Stimulated activated CD8-positive, alpha-beta memory T cell treated with anti-CD3 and anti-CD28 coated beads, Interleukin-15, amount 100 ng/mL, for 48 hours (primary cell): ENCODE measurements around the gene RMDN3.
A peak's percentile ranks its signal among the peaks of the same experiment; 100 is the strongest.

Experiments used
- DNase-seq, 2 donors: peaks; one replicate each; pipeline ENCODE4 v3.0.0-alpha.2; 2020; ENCODE audit warnings: low read depth in 2 of 2

Gene RMDN3

GRCh38 chr15:40772014-40772413 lies 17.0 kb upstream of the RMDN3 start:
- DNase-seq, result no peak

- DNase-seq, result no peak
Measured at GRCh38 chr15:40771242-40771641, 16.2 kb upstream of the RMDN3 start.

GRCh38 chr15:40770147-40770721 lies 15.2 kb upstream of the RMDN3 start:
- DNase-seq, result no peak

GRCh38 chr15:40769274-40770146 lies 14.5 kb upstream of the RMDN3 start, which contains the start of gene C15orf62:
Gene C15orf62 (plus strand): TSS chr15:40769980. CDS start chr15:40770496, 516 bp downstream.
- DNase-seq, result peak; percentile 60 to 62

- no peak for DNase-seq
Measured at GRCh38 chr15:40768521-40769273, 13.6 kb upstream of the RMDN3 start.

DNA sequence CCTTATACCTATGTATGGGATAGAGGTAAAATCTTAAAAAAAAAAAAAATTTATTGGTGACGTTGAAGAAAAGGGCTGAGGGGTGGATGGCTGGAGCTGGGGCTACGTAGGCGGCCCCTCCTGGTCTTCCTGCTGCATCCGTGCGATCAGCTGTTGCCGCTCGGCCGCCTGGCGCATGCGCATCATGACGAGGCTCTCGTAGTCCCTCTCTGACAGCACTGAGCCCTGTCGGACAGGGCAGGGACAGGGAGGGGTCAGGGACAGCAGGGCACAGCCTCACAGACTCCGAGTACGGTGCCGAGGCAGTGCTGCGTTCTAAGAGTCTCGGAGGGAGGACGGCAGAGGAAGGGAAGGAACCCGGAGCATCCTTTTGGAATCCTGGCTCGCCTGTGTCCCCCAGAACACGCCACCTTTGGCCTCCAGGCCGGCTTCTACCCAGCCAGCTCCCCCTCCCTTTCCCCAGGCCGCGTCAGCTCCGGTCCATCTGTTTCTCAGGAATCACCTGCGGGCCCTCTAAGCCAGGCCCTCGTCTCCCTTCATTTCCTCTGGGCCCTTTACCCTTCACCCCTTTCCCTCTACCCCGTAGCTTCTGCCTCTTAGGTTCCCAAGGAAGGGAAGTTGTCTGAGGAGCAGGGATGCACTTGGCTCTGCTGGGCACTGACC lies 12.9 kb upstream of the RMDN3 start:
- no peak for DNase-seq

DNA sequence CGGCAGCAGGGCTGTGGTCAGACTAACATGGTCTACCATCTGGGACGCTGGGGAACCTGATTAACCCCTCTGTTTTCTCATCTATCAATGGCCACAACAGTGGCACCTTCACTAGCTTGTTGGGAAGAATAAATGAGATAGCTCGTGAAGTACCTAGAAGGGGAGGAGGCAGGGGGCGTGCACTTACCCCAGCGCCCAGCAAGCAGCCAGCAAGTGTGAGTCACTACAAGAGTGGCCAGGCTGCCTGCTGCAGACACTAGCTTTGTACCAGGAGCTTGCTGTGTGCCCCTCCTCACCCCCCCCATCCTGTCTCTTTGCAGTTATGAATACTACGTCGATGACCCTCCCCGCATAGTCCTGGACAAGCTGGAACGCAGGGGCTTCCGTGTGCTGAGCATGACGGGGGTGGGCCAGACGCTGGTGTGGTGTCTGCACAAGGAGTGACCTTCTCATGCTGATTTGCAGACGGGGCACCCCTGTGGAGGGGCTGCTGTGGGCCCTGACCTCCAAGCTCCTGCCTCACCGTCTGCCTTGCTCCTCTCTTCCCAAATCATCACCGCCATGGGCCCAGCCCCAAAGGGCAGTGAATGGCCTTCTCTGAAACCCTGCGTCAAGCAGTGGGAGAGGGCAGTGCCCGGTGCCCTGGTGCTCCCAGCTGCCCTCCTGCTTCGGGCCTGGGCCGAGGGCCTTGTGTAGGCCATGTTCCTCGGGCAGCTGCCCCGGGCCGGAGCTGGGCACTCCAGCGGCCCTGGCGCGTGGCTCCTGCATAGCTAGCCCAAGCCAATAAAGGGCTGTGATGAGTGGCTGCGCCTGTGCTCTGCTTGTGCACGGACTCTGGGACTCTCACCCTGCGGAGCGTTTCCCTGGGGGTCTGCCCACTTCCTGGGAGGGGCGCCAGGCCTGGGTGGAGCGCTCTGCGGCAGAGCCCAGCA lies 12.1 kb upstream of the RMDN3 start:
- no peak for DNase-seq

DNA sequence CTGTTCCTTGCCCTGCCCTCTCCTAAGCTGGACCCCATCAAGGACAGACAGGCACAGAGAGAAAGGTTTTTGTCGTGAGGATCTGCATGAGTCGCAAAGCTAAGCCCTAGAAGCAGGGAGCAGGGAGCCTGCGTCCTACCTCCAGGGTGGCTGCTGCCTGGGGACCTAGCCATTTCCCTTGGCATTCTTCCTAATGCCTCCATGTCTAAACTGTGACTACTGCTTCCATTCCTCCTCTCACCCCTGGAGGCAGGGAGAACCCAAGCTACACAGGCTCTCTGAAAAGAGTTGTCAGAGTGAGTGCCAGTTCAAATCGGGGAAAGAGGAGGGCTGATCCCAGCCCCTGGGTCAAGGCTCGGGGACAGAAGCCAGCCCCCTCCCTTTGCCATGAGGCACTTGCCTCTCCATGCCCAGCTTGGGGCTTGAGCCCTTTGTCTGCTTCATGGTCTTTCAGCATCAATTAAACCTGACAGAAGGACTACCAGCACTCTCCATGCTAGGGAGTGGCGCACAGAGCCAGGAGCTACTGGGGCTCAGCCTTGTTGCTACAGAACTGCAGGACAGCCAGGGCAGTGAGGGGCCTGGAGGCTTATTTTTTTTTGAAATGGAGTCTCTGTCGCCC lies 11.3 kb upstream of the RMDN3 start:
- no peak for DNase-seq

DNA sequence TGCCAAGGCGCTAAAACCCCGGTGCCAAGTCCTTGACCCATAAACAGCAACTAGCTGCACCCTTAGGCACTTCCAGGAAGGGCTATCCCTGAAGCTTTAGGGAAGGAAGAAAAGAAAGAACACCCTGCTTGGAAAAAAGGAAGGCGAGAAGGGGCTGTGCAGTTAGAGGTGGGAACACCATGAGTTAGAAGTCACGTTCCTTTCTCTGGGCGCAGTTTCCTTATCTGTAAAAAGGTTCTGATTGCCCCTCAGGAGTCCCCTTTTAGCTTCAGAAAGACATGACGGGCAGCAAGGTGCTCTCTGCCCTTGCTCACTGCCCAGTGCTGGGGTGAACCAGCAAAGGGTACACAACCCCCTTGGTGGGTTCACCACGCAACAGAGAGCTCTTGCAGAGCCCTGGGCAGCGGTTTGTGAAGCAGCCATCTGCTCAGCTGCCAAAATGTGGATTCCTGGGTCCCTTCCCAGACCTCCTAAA lies 9.6 kb upstream of the RMDN3 start:
- no peak for DNase-seq

DNA sequence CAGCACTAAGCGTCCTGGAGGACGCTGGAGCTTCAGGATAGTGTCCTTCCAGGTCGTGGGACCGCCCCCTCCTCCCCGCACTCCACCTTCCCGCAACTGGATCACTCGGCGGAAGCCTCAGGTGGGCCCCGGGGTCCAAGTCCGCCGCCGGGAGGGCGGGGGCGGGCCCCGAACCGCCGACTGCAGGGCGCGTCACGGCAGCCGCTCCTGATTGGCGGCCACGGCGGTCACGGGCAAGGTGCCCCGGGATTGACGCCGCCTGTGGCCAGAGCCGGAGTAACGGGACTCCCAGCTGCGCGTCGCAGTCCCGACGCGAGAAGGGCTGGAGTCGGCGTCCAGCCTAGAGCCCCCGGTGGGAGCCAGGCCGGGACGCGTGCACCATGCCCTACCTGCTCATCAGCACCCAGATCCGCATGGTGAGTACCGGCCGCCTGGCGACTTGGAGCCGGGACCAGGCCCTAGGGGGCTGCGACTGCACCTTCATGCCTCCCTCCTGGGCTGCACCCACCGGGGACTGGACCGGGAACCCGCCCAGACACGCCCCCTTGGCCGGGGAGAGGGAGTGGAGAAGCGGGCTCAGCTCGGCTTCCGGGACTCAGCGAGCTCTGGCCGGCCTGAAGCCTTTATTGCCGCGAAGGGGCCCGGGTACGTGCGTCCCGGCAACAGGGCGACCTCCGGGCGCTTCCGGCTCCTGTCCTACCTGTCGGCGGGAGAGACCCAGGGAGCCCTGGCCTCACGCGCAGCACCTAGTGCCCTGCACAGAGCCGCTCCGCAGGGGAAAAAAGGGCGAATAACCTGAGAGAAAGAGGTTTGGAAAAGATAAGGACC lies 9.0 kb upstream of the RMDN3 start, which contains the start of gene GCHFR:
GCHFR (plus strand) TSS at position 268 of the 828 bp plus-strand sequence; CDS start at position 381, 113 bp downstream.
- DNase-seq, result peak; percentile 62 to 66

GRCh38 chr15:40762919-40763800 lies 8.1 kb upstream of the RMDN3 start:
- no peak for DNase-seq

- DNase-seq, result no peak
Measured at GRCh38 chr15:40759961-40760360, 4.9 kb upstream of the RMDN3 start.

DNA sequence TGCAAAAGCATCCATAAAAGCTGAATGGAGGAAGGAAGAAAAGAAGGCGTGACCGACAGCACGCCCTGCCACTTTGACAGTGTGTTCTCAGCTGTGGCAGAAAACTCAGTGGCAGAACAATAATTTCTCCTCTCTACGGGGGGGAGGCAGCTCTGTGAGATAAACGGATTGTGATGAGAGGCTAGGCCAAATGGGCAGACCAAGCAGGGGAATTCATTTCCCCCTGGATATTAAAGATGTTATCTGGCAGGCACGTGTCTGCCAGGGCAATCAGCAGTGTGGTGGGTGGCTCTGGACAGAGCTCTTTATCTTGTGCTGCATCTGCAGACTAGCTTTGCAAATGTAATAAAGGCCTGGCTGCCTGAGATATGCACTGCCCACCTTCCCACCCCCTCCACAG lies 1.9 kb upstream of the RMDN3 start:
- DNase-seq, result no peak

DNA sequence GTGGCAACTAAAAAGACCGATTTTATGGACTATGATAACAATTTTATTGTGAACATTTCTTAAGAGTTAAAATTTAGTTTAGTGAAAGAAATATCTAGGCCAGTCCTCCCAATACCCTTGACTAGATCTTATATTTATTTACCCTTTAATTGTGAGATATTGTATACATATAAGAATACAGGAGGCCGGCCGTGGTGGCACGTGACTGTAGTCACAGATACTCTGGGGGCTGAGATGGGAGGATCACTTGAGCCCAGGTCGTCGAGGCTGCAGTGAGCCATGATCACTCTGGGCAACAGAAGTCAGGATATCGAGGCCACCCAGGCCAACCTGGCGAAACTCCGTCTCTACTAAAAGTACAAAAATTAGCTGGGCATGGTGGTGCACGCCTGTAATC lies 756 bp upstream of the RMDN3 start:
- DNase-seq, result no peak

- DNase-seq, result no peak
Measured at GRCh38 chr15:40754574-40754882, 526 bp downstream of the RMDN3 start.

DNA sequence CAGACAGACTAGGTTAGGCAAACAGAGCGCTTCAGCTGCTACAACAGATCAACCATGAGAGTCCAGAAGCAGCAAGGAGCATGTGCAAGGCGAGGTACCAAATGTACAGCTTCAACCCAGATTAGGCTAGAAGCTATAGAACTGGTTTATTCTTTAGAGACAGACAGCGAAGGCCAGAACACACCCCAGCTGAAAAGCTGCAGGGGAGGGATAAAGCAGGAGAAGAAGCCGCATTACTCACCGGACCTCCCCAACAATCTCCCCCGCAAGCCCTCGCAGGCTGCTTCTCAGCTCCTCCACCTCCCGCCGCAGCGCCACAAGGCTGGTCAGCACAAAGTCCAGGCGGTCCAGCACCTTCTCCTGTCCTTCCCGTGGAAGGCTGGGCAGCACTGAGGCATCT lies 3.3 kb downstream of the RMDN3 start:
- no peak for DNase-seq

DNA sequence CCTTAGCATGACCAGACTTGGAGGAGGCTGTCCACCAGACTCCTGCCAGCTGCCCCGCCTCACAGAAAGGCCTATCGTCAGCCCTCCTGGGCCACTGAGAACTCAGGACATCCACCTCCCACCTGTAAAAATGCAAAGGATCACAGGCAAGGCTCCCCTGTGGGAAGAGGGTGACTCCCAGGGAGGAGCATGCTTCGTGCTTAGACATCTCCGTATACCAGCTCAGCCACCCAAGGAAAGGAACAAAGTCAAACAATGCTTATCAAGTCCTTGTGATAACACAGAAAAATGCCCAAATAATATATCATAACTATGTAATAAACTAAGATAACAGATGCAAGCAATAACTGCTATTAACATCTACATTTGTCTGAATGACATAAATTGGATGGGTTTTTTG lies 4.2 kb downstream of the RMDN3 start:
- DNase-seq, result no peak

GRCh38 chr15:40749151-40749630 lies 5.9 kb downstream of the RMDN3 start:
- DNase-seq, result no peak
